Epithelial cell of proximal tubule (primary cell): ENCODE data around the gene NPFFR2. TPM values are rescaled to one million over a fixed set of nuclear protein-coding genes. Genes with fewer than 3 reads are reported as not detected.
"Not testable (repeated sequence)": the region's sequence is repeated elsewhere in the genome, so short reads cannot be mapped to it uniquely, and the experiment has no call there.

Experiments used
- DNase-seq: peaks from one replicate; pipeline ENCODE4 v3.0.0-alpha.2; 2011; ENCODE audit warnings: low read depth
- H3K4me3 ChIP-seq: 2 replicates; pipeline ENCODE4 v1.5.1; 2011; ENCODE audit warnings: low read depth, mild to moderate bottlenecking, low read length
- CTCF ChIP-seq: conservative IDR thresholded peaks from 2 replicates; pipeline ENCODE4 v1.5.1; 2012; ENCODE audit warnings: low read depth, mild to moderate bottlenecking, low read length
- total RNA-seq: library from RNA; depleted of rRNA; stranded (reverse); fragments of >200 nt; gene quantifications from 2 replicates; pipeline ENCODE4 v1.2.3, GENCODE V29; 2015

NPFFR2 gene
- total RNA-seq, 1 donor from 2014 or later, result 3.4 TPM

- no peak for DNase-seq
- no peak overlapping the region for H3K4me3 ChIP-seq
- no peak for TF ChIP-seq CTCF
Measured at GRCh38 chr4:72144241-72144640, 112.4 kb downstream of the NPFFR2 start.

GRCh38 chr4:72152731-72153130 lies 120.9 kb downstream of the NPFFR2 start:
- no peak for TF ChIP-seq CTCF
- no peak overlapping the region for H3K4me3 ChIP-seq

GRCh38 chr4:72153634-72154033 lies 121.8 kb downstream of the NPFFR2 start:
- H3K4me3 ChIP-seq, DNase-seq: not testable (repeated sequence)

More at GRCh38 chr4:72152731-72153130, 120.9 kb downstream of the NPFFR2 start:
- no peak for DNase-seq

GRCh38 chr4:72169285-72169684 lies 137.5 kb downstream of the NPFFR2 start:
- not testable (repeated sequence) for DNase-seq, H3K4me3 ChIP-seq

- no peak for TF ChIP-seq CTCF
- no peak overlapping the region for H3K4me3 ChIP-seq
- DNase-seq, result no peak
Measured at GRCh38 chr4:72169861-72170260, 138.1 kb downstream of the NPFFR2 start.

GRCh38 chr4:72171761-72172160 lies 140.0 kb downstream of the NPFFR2 start:
- H3K4me3 ChIP-seq, result no peak overlapping the region
- TF ChIP-seq CTCF, result no peak
- no peak for DNase-seq

- H3K4me3 ChIP-seq, result no peak overlapping the region
- DNase-seq, result no peak
- TF ChIP-seq CTCF, result no peak
Measured at GRCh38 chr4:72179342-72179741, 147.5 kb downstream of the NPFFR2 start.

GRCh38 chr4:72186714-72187113 lies 154.9 kb downstream of the NPFFR2 start:
- H3K4me3 ChIP-seq, result no peak overlapping the region
- no peak for DNase-seq
- no peak for TF ChIP-seq CTCF
